DMS 273 (cell line): ENCODE data around the gene MEGF8.

Experiments used
- DNase-seq: peaks from one replicate; lab custom pipeline; 2025; ENCODE audit not compliant: unreplicated experiment; lab: John Stamatoyannopoulos, UW

The MEGF8 gene

GRCh38 chr19:42352301-42353259 is 27.1 kb downstream of the MEGF8 start:
- DNase-seq, result peak; percentile 41

- DNase-seq, result no peak
Measured at GRCh38 chr19:42353341-42354015, 28.0 kb downstream of the MEGF8 start.

DNA sequence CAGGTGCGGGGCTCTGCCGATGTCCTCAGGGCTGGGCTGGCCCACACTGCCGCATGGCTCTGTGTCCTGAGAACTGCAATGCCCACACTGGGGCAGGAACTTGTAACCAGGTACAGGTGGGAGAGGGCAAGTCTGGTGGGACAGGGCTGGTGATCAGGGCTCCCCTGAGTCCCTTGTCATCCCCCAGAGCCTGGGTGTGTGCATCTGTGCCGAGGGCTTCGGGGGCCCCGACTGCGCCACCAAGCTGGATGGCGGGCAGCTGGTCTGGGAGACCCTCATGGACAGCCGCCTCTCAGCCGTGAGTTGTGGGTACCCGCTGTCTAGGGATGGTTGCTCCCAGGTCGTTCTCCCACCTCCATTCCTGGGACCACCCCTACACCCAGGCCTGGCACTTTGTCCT is 30.5 kb downstream of the MEGF8 start:
- DNase-seq, result no peak

DNA sequence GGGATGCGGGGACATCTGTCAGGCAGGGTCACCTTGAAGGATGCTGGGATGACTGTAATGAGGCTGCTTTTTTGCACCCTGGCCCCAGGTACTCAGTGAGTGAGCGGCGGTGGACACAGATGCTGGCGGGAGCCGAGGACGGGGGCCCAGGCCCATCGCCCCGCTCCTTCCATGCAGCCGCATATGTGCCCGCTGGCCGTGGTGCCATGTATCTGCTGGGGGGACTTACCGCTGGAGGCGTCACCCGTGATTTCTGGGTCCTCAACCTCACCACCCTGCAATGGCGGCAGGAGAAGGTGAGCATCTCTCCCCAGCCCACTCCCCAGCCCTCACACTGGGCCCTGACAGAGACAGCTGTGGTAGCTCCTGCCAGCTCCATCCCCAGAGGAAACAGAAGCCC is 31.3 kb downstream of the MEGF8 start:
- DNase-seq, result no peak

DNA sequence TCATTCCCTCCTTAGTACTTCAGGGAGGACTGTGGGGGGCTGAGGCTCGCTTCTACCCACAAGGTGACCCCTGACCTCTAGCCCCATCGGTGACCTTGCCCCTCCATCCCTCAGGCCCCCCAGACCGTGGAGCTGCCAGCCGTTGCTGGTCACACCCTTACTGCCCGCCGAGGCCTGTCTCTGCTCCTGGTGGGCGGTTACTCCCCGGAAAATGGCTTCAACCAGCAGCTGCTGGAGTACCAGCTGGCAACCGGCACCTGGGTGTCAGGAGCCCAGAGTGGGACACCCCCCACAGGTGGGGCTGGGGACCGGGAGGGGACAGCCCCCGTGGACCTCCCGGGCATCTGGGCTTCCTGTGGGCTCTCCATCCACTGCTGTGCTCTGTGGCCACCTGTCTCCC is 31.9 kb downstream of the MEGF8 start:
- DNase-seq, result no peak

DNA sequence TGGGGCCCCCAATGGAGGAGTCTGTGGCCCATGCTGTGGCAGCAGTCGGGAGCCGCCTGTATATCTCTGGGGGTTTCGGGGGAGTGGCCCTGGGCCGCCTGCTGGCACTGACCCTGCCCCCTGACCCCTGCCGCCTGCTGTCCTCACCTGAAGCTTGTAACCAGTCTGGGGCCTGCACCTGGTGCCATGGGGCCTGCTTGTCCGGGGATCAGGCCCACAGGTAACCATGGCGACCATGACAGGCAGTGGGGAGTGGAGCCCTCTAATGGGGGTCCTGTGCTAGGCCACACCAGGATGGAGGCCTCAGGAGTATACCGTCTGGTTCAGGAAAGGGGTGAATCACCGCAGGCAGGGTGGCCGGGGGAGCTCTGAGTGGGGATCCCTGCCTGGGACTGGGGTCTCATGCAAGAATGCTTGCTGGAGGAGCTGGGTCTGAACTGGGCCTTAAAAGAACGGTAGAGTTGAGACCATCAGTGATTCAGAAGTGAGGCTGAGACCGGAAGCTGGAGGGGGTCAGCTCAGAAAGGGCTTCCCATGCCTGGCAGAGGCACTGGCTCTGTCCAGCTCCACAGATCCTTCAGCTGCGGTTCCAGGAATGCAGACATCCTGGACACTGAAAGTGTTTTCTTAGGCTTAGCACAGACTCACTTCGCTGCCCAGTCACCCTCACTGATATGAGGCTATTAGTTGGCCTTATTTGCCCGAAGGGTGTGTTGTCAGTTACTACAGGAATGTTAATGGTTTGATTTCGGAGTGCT is 35.5 kb downstream of the MEGF8 start:
- peak; percentile 34 for DNase-seq

DNA sequence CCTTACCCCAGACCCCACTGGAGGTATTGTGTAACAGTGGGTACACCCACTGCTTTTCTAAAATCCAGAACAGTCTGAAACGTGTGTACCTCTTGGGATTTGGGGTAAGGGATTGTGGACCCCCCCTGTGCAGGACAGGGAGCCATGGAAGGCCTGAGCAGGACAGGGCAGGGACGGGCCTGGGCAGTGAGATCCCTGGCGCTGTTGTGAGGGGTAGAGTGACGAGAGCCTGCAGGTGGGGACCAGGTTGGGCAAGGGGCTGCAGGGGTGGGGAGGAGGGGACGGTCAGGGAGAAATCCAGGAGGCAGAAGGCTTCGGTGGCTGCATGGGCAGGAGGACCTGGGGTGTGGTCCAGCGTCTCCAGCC is 36.1 kb downstream of the MEGF8 start:
- DNase-seq, result no peak

GRCh38 chr19:42362342-42362741 is 36.9 kb downstream of the MEGF8 start:
- no peak for DNase-seq

DNA sequence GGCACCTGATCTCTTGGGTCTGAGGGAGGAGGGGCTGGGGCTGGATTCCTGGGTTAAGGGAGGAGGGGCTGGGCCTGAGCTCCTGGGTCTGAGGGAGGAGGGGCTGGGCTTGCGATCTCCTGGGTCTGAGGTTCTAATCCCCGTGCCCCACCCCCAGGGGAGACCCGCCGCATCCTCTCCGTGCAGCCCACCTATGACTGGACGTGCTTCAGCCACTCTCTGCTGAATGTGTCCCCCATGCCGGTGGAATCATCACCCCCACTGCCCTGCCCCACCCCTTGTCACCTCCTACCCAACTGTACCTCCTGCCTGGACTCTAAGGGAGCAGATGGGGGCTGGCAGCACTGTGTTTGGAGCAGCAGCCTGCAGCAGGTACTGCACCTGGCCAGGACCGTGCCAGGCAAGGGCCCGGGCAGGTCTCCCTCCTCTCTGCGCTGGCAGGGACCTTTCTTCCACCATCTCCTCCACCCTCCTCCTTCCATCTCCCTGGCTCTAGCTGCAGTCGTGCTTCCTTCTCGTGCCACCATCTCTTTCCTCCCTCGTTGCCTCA is 37.5 kb downstream of the MEGF8 start:
- no peak for DNase-seq

DNA sequence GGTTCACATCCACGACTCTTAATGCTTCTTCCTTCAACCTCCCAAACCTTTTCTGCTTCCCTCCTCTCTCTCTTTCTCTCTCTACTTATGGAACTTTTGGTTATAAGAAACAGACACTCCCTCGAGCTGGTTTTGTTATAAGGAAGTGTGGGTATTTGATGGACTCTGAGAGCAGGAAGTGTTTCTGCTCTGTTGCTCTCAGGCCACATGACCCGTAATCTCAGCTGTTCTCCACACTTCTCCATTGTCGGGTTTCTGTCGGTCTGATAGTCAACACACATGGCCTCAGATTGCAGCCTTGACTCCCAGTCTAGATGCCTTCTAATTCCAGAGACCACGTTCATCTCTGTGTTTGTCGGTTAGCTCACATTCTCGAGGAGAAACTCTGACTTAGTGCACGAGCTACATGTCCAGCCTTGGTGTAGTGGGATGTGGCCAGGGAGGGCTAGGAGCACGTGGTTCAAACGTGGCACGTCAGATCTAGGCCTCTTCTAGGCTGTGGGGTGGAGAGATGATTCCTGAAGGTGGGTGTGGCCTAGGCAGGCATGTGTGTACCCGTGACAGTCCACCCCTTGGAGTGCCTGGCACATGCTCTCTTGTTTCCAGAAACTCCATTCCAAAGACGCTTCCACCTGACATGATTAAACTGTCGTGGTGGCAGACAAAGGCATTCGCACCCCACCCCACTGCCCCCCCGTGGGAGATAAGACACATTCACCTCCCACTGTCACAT is 38.3 kb downstream of the MEGF8 start:
- peak; percentile 35 for DNase-seq

- peak; percentile 62 for DNase-seq
Measured at GRCh38 chr19:42366673-42367072, 41.2 kb downstream of the MEGF8 start.

GRCh38 chr19:42367929-42368328 is 42.5 kb downstream of the MEGF8 start:
- no peak for DNase-seq

GRCh38 chr19:42368360-42368759 is 42.9 kb downstream of the MEGF8 start:
- no peak for DNase-seq

DNA sequence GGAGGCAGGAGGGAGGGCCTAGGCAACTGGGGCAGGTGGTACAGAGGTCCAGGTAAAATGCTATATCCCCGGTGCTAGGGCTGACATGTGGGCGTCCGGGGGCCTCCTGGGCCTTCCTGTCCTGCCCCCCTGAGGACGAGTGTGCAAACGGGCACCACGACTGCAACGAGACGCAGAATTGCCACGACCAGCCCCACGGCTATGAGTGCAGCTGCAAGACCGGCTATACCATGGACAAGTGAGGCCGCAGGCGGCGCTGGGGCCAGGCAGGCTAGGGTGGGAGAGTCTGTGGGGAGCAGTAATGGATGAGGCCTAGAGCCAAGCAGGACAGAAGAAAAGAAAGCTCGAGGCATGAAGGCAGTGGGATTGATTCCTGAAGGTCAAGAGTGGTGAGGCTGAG is 43.3 kb downstream of the MEGF8 start:
- DNase-seq, result no peak

GRCh38 chr19:42369433-42370067 is 44.1 kb downstream of the MEGF8 start:
- DNase-seq, result no peak

DNA sequence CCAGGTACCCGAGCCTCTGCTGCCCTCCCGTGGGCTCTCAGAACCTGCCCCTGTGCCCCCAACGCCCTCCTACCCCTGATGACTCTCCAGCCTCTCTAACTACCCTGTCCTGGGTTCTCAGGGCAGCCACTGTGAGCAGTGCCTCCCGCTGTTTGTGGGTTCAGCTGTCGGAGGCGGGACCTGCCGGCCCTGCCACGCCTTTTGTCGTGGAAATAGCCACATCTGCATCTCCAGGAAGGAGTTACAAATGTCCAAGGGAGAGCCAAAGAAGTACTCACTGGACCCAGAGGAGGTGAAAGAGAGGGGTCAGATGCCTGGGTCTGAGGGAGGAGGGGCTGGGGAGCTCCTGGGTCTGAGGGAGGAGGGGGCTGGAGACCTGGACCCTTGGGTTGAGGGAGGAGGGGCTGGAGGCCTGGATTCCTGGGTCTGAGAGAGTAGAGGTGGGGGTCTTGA is 44.7 kb downstream of the MEGF8 start:
- no peak for DNase-seq

GRCh38 chr19:42370626-42371175 is 45.3 kb downstream of the MEGF8 start:
- DNase-seq, result no peak

- DNase-seq, result no peak
Measured at GRCh38 chr19:42374826-42375376, 49.5 kb downstream of the MEGF8 start.

DNA sequence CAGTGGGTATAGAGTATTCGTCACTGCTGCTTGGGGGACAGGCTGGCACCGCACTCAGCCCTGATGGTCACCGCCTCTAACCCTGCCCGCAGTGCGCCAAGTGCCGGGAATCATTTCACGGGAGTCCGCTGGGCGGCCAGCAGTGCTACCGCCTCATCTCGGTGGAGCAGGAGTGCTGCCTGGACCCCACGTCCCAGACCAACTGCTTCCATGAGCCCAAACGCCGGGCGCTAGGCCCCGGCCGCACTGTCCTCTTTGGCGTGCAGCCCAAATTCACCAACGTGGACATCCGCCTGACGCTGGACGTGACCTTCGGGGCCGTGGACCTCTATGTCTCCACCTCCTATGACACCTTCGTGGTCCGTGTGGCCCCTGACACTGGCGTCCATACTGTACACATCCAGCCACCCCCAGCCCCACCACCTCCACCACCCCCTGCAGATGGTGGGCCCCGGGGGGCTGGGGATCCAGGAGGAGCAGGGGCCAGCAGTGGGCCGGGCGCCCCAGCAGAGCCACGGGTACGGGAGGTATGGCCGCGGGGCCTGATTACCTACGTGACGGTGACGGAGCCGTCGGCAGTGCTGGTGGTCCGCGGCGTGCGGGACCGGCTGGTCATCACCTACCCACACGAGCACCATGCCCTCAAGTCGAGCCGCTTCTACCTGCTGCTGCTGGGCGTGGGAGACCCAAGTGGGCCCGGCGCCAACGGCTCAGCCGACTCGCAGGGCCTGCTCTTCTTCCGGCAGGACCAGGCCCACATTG is 50.2 kb downstream of the MEGF8 start:
- no peak for DNase-seq
